Activated CD4-positive, alpha-beta memory T cell treated with anti-CD3 and anti-CD28 coated beads, Interleukin-2, amount 10 ng/mL, durations not matched to agents 7 days and 5 days (primary cell): ENCODE data around the gene CDKN1B. TPM values are rescaled to one million over a fixed set of nuclear protein-coding genes. Genes with fewer than 3 reads are reported as not detected.

Source experiments
- CTCF ChIA-PET: fragments of 350-600 bp; sonication (Branson Sonifier 250); formaldehyde crosslinking; loops from one replicate; lab custom pipeline; 2021; ENCODE audit warnings: antibody characterized with exemption, inconsistent platforms; lab: Charles Lee
- POLR2A ChIA-PET: fragments of 350-600 bp; sonication (Branson Sonifier 250); formaldehyde crosslinking; loops from one replicate; lab custom pipeline; 2021; ENCODE audit warnings: antibody characterized with exemption; lab: Charles Lee
- DNase-seq: peaks from one replicate; pipeline ENCODE4 v3.0.0-alpha.2; 2020
- H3K27ac Mint-ChIP-seq: one replicate; pipeline ENCODE4 v1.8.0; 2021; ENCODE audit warnings: mild to moderate bottlenecking, mixed read lengths
- H3K27me3 Mint-ChIP-seq: one replicate; pipeline ENCODE4 v1.8.0; 2021; ENCODE audit warnings: mixed read lengths
- H3K36me3 Mint-ChIP-seq: one replicate; pipeline ENCODE4 v1.8.0; 2021; ENCODE audit warnings: low read depth, mixed read lengths
- H3K4me1 Mint-ChIP-seq: one replicate; pipeline ENCODE4 v1.8.0; 2021; ENCODE audit warnings: mixed read lengths
- H3K4me3 Mint-ChIP-seq: one replicate; pipeline ENCODE4 v1.8.0; 2021; ENCODE audit warnings: mild to moderate bottlenecking, mixed read lengths
- H3K9me3 Mint-ChIP-seq: one replicate; pipeline ENCODE4 v1.8.0; 2021; ENCODE audit warnings: mixed read lengths
- total RNA-seq, 2 experiments: library from RNA; stranded (reverse); gene quantifications; one replicate each; pipeline ENCODE4 v1.2.3, GENCODE V29; 2021

Gene CDKN1B
- 100 to 1,000 TPM; 164 to 166 TPM for total RNA-seq

- ChIA-PET POLR2A (interaction anchor here (0.7 to 20.9 kb wide), 28 partner anchors 8 to 1649 kb away, joined by 3 to 886 read pairs (median 15); partner anchors contain the start of genes APOLD1, ATF7IP, BCL2L14 and BORCS5), CTCF (interaction anchor here (0.7 to 4.3 kb wide), 12 partner anchors 10 to 495 kb away, joined by 3 to 61 read pairs (median 4); partner anchors contain the start of genes DUSP16 and GPR19)
- Mint-ChIP-seq H3K4me3 (peak within 1 kb of the TSS; percentile 97), H3K27ac (peak within 1 kb of the TSS; percentile 99), H3K36me3 (peaks cover 82% of the 10 kb centered on the region), H3K27me3 (no peaks in the 10 kb centered on the region), H3K4me1 (peaks cover 39% of the 10 kb centered on the region), H3K9me3 (no peaks in the 10 kb centered on the region)
- DNase-seq: peak; percentile 92
These were observed at the start of gene CDKN1B for GRCh38 chr12:12716793-12717585. Gene CDKN1B, plus strand, starts transcription at chr12:12717368. Its CDS starts 472 bp downstream, at chr12:12717840.

GRCh38 chr12:12668005-12668404 lies 49.2 kb upstream of the CDKN1B start:
- ChIA-PET CTCF (no interaction called here), POLR2A (no interaction called here)
- H3K4me3 Mint-ChIP-seq: no peak overlapping the region
- peaks cover 6% of the 10 kb centered on the region for H3K36me3 Mint-ChIP-seq
- H3K9me3 Mint-ChIP-seq: no peaks in the 10 kb centered on the region
- no peak overlapping the region for H3K27ac Mint-ChIP-seq
- peaks cover 15% of the 10 kb centered on the region for H3K4me1 Mint-ChIP-seq
- DNase-seq: no peak
- no peaks in the 10 kb centered on the region for H3K27me3 Mint-ChIP-seq

GRCh38 chr12:12669020-12669419 lies 48.1 kb upstream of the CDKN1B start:
- no peaks in the 10 kb centered on the region for H3K27me3 Mint-ChIP-seq
- CTCF ChIA-PET: no interaction called here
- no peak overlapping the region for H3K27ac Mint-ChIP-seq

GRCh38 chr12:12671850-12672660 lies 45.1 kb upstream of the CDKN1B start:
- ChIA-PET CTCF (interaction anchor here (0.6 kb wide), 1 partner anchor 65 kb away, joined by 3 read pairs; no protein-coding TSS in a partner anchor), POLR2A (interaction anchor here (0.6 to 1.7 kb wide), 5 partner anchors 23 to 315 kb away, joined by 3 to 4 read pairs (median 3); no protein-coding TSS in a partner anchor)
- H3K36me3 Mint-ChIP-seq: peaks cover 15% of the 10 kb centered on the region
- H3K9me3 Mint-ChIP-seq: no peaks in the 10 kb centered on the region
- peaks cover 31% of the 10 kb centered on the region for H3K4me1 Mint-ChIP-seq
- no peak overlapping the region for H3K27ac Mint-ChIP-seq
- H3K4me3 Mint-ChIP-seq: no peak overlapping the region
- no peaks in the 10 kb centered on the region for H3K27me3 Mint-ChIP-seq
- DNase-seq: no peak

More at GRCh38 chr12:12669020-12669419, 48.1 kb upstream of the CDKN1B start:
- POLR2A ChIA-PET: no interaction called here
- Mint-ChIP-seq H3K4me1 (peaks cover 22% of the 10 kb centered on the region), H3K4me3 (no peak overlapping the region), H3K36me3 (peaks cover 13% of the 10 kb centered on the region), H3K9me3 (no peaks in the 10 kb centered on the region)
- no peak for DNase-seq

- Mint-ChIP-seq H3K4me3 (no peak overlapping the region), H3K27me3 (no peaks in the 10 kb centered on the region), H3K4me1 (peaks cover 31% of the 10 kb centered on the region), H3K9me3 (no peaks in the 10 kb centered on the region), H3K27ac (peak overlapping the region; percentile 69), H3K36me3 (peaks cover 15% of the 10 kb centered on the region)
- ChIA-PET POLR2A (interaction anchor here (0.9 to 1.2 kb wide), 3 partner anchors 22 to 316 kb away, joined by 3 to 4 read pairs (median 3); no protein-coding TSS in a partner anchor), CTCF (no interaction called here)
- DNase-seq: peak; percentile 27
These were observed 43.9 kb upstream of the CDKN1B start for GRCh38 chr12:12673296-12673695.

GRCh38 chr12:12676605-12677004 lies 40.6 kb upstream of the CDKN1B start:
- Mint-ChIP-seq H3K27me3 (no peaks in the 10 kb centered on the region), H3K27ac (no peak overlapping the region), H3K36me3 (peaks cover 11% of the 10 kb centered on the region), H3K4me3 (no peak overlapping the region), H3K4me1 (peaks cover 30% of the 10 kb centered on the region), H3K9me3 (no peaks in the 10 kb centered on the region)
- POLR2A ChIA-PET: no interaction called here
- CTCF ChIA-PET: interaction anchor here (0.8 kb wide), 1 partner anchor 21 kb away, joined by 3 read pairs; no protein-coding TSS in a partner anchor
- DNase-seq: no peak

- Mint-ChIP-seq H3K4me3 (no peak overlapping the region), H3K9me3 (no peaks in the 10 kb centered on the region), H3K27me3 (no peaks in the 10 kb centered on the region), H3K4me1 (peaks cover 4% of the 10 kb centered on the region), H3K36me3 (peaks cover 7% of the 10 kb centered on the region), H3K27ac (no peak overlapping the region)
- ChIA-PET POLR2A (interaction anchor here (0.8 to 1.4 kb wide), 2 partner anchors 14 to 35 kb away, joined by 3 to 5 read pairs; partner anchors contain the start of gene GPR19), CTCF (interaction anchor here (1.0 kb wide), 1 partner anchor 55 kb away, joined by 3 read pairs; no protein-coding TSS in a partner anchor)
- no peak for DNase-seq
These were observed 36.0 kb upstream of the CDKN1B start for GRCh38 chr12:12681061-12681765.

- Mint-ChIP-seq H3K27ac (no peak overlapping the region), H3K36me3 (peaks cover 9% of the 10 kb centered on the region), H3K9me3 (no peaks in the 10 kb centered on the region), H3K4me1 (no peaks in the 10 kb centered on the region), H3K27me3 (no peaks in the 10 kb centered on the region), H3K4me3 (no peak overlapping the region)
- ChIA-PET CTCF (interaction anchor here (1.0 kb wide), 1 partner anchor 54 kb away, joined by 3 read pairs; no protein-coding TSS in a partner anchor), POLR2A (interaction anchor here (1.4 kb wide), 1 partner anchor 13 kb away, joined by 5 read pairs; the partner anchor contains the start of gene GPR19)
- no peak for DNase-seq
These were observed 34.9 kb upstream of the CDKN1B start for GRCh38 chr12:12682284-12682683.

- no peak for DNase-seq
- H3K4me1 Mint-ChIP-seq: no peaks in the 10 kb centered on the region
- no peak overlapping the region for H3K27ac Mint-ChIP-seq
- peaks cover 18% of the 10 kb centered on the region for H3K36me3 Mint-ChIP-seq
- H3K27me3 Mint-ChIP-seq: no peaks in the 10 kb centered on the region
- POLR2A ChIA-PET: no interaction called here
- H3K4me3 Mint-ChIP-seq: no peak overlapping the region
- no peaks in the 10 kb centered on the region for H3K9me3 Mint-ChIP-seq
- CTCF ChIA-PET: interaction anchor here (1.2 kb wide), 1 partner anchor 54 kb away, joined by 3 read pairs; no protein-coding TSS in a partner anchor
These were observed 34.0 kb upstream of the CDKN1B start for GRCh38 chr12:12683136-12683697.

GRCh38 chr12:12683725-12684124 lies 33.4 kb upstream of the CDKN1B start:
- Mint-ChIP-seq H3K27me3 (no peaks in the 10 kb centered on the region), H3K36me3 (peaks cover 23% of the 10 kb centered on the region), H3K9me3 (no peaks in the 10 kb centered on the region), H3K4me1 (peaks cover 2% of the 10 kb centered on the region), H3K27ac (no peak overlapping the region), H3K4me3 (no peak overlapping the region)
- ChIA-PET POLR2A (no interaction called here), CTCF (interaction anchor here (1.2 kb wide), 1 partner anchor 53 kb away, joined by 3 read pairs; no protein-coding TSS in a partner anchor)
- DNase-seq: no peak

GRCh38 chr12:12684375-12685106 lies 32.6 kb upstream of the CDKN1B start:
- ChIA-PET POLR2A (interaction anchor here (0.9 to 1.3 kb wide), 2 partner anchors 11 to 13 kb away, joined by 4 read pairs; no protein-coding TSS in a partner anchor), CTCF (no interaction called here)
- Mint-ChIP-seq H3K4me3 (no peak overlapping the region), H3K4me1 (peaks cover 2% of the 10 kb centered on the region), H3K9me3 (no peaks in the 10 kb centered on the region), H3K27me3 (no peaks in the 10 kb centered on the region), H3K36me3 (peaks cover 28% of the 10 kb centered on the region), H3K27ac (no peak overlapping the region)
- peak; percentile 39 for DNase-seq
